HG03439 (cell line): ENCODE data around the gene PSME2.
"Not testable (repeated sequence)": the region's sequence is repeated elsewhere in the genome, so short reads cannot be mapped to it uniquely, and the experiment has no call there.

Source experiments
- ATAC-seq: cut with Tn5 transposase; IDR thresholded peaks from one replicate; pipeline ENCODE4 v1.9.1; 2021; ENCODE audit warnings: mild to moderate bottlenecking, moderate library complexity; ENCODE audit not compliant: unreplicated experiment

Gene PSME2

DNA sequence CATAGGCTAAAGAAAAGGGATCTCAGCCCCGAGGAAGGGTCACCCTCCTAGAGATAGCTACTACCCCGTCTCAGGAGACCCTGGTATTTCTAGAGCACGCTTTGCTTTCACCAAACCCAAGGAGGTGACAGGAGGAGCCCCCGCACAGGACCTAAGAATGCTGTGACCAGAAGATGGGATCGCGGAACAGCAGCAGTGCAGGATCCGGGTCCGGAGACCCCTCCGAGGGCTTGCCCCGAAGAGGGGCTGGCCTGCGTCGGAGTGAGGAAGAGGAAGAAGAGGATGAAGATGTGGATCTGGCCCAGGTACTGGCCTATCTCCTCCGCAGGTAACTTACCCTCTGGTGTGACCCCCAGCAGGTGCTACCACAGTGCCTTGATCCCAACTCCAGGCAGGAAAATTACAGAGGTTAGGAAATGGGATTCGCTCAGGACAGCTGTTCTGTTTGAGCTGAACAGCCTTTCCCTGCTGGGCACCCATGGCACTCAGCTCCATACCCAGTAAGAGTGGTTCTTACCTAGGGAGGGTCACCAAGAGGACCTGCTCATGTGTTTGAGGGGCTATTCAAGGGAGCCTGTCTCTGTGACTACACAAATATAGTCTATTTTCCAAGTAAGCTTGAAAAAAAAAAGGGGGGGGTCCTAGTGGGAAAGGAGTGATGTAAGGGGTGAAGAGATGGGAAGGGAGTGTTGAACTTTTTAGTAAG lies 30.8 kb downstream of the PSME2 start:
- no peak for ATAC-seq

DNA sequence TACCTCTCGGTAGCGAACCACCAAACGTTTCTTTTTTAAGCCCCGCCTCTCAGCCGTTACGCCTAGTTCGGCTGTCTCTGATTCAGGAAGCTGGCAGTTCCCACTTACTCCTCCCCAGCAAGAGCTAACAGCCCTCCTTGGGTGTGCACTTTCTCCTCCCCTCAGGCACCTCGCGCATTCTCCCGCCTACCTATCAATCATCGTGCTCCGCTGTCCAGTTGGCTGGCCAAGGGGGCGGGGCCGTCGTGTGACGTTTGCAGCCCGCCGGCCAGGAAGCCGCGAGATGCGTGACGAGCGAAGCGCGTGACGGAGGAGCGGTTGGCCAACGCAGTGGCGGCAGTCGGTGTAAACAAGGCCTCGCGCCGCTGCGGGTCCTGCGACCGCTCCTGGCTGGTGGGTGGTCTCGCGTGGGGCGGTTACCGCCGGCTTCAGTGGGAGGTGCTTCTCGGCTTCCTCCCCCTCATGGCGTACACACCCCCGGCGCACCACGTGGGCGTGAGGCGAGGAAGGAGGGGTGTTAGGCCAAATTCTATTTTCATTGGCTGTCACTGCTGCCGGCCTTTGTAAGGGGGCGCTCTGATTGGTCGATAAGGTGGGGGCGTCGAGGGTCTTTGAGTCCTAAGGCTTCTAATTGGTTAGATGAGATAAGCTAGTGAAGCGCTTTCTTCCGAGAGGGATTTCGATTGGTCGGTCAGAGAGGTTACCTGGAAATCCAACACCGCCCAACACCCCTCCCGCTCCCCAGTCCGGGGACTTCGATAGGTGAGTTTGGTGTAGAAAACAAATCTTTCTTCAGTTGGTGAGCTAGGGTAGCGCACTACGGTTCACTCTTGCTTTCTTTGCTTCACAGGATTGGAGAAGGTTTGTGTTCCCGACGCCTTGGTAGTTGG lies 31.6 kb downstream of the PSME2 start, which contains the start of the genes DCAF11 and NRL:
DCAF11 (plus strand) TSS at position 246 of the 890 bp plus-strand sequence. CDS start 818 bp downstream, outside the sequence.
NRL (minus strand) TSS at position 418 of the 890 bp plus-strand sequence. CDS start 32,101 bp downstream, outside the sequence.
- peak; percentile 80 for ATAC-seq

DNA sequence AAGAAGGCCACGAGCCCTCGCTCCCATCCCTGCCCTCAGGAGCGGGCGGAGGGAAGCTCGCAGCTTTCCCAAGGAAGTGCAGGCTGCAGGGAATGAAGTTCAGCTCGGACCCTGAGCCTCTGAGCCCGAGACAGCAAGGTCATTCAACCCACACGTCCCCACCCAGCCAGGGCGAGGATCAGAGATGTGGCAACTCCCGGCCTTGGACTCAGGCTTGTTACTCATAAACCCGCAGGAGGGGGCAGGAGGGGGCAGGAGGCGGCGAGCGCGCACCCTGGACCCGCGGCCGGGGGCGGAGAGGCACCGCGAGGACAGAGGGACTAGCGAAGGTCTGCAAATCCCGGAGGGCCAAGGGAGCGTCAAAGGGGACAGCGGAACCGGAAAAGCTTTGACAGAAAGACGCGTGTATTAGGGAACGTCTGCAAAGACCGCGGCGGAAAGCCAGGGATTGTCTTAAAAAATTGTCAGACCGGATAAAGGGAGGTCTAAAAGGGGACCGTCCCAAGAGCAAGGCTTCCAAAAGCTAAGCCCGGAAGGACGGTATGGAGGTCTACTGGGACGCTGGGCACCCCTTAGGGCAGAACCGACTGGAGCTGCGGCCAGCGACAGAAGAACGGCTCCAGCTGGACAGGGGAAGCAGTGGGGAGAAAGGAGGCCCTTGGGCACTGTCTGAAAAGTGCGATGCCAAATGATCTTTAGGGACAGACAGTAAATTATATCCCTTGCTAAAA lies 32.4 kb downstream of the PSME2 start:
- peak; percentile 33 for ATAC-seq

DNA sequence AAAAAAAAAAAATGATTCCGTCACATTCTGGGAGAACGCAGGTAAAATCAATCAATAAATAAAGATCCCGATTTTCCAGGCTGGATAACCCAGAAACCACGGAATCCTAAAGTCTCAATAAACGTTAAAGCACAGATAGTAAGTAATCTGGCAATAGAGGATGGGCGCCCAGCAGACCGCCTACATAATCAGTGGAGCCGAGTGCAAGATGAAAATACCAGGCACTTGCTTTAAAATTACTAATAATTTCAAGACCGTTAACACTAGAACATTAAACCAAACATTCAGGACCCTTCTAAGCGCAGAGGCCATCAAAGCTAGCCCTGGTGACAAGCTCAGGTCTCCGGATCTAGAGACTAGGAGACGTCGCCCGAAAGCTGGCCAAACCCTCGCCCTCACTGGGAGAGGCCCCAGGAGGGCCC lies 33.0 kb downstream of the PSME2 start:
- ATAC-seq: no peak

DNA sequence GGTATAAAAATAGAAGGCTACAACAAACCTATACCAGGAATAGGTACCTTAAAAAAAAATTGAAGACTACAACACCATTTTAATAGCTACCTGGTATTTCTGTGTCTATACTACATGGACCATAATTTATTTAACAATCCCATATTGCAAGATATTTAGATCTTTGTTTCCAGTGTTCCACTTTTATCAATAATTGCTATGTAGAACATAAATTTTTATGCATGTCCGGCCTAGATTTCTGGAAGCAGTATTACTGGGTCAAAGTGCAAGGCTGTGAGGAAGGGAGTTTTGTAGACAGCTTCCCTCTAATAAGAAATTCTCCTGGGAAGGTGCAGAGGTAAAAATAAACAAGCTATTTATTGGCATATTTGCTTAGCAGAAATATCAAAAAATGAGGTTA lies 35.9 kb downstream of the PSME2 start:
- no peak for ATAC-seq

DNA sequence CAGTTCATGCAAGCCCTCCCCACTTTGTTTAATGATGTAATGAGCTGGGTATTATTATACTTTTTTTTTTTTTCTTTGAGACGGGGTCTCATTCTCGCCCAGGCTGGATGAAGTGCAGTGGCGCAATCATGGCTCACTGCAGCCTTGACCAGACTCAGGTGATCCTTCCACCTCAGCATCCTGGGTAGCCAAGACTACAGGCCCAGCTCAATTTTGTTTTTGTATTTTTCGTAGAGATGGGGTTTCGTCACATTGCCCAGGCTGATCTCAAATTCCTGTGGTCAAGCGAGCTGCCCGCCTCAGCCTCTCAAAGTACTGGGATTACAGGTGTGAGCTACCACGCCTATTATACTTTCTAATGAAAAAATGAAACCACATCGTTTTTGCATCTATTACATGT lies 36.4 kb downstream of the PSME2 start:
- ATAC-seq: no peak

DNA sequence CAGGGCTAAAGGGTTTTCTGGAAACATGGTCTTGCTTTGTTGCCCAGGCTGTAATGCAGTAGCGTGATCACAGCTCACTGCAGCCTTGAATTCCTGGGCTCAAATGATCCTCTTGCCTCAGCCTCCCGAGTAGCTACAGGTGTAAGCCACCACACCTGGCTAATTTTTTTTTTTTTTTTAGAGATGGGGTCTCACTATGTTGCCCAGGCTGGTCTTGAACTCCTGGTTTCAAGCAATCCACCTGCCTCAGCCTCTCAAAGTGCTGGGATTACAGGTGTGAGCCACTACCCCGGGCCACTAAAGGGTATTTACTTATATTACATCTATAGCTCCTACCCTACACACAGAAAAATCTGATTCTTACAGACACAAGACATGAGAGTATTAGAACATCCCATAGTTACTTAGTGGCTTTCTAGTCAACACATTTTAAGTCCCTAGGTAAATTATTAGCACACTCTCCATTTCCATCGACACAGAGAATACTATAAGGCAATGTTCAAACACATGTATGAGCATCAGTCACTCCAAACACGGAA lies 38.0 kb downstream of the PSME2 start:
- no peak for ATAC-seq

DNA sequence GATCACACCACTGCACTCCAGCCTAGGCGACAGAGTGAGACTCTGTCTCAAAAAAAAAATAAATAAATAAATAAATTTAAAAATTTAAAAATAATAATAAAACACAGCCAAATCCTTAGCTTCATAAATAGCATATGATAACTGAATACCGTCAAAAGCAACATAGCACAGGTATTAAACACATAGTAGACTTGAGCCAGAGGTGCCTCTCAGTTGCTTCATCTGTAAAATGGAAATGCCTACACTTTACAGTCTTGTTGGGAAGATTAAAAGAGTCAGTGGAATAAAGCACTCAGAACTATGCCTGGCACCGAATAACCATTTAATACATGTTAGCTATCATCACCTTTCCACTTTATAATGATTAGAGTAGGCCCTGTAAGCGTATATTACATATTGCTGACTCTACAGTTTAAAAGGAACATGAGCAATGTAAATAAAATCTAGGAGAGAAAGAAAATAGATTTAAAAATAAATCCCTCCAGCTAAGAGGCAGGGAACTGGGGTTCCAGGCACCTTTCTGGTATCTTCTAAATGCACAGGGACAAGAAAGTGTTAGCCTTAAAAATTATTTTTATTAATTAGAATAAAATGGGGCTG lies 39.6 kb downstream of the PSME2 start:
- ATAC-seq: no peak

DNA sequence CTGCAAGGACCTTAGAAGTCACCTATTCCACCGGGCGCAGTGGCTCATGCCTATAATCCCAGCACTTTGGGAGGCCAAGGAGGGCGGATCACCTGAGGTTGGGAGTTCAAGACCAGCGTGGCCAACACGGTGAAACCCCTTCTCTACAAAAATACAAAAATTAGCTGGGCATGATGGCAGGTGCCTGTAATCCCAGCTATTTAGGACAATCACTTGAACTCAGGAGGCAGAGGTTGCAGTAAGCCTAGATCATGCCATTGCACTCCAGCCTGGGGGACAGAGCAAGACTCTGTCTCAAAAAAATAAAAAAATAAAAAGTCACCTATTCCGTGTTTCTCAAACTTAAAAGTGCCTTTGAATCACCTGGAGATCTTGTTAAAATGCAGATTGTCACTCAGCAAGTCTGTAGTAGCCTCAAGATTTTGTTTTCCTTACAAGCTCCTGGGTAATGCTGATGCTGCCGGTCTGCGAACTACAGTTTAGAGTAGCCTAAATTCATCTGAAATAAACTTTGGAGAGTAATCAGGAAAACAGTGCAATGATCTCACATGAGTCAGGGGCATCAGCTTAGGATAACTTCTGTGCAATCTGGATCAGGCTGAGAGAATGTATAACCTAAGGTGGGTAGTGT lies 40.7 kb downstream of the PSME2 start:
- ATAC-seq: not testable (repeated sequence)

DNA sequence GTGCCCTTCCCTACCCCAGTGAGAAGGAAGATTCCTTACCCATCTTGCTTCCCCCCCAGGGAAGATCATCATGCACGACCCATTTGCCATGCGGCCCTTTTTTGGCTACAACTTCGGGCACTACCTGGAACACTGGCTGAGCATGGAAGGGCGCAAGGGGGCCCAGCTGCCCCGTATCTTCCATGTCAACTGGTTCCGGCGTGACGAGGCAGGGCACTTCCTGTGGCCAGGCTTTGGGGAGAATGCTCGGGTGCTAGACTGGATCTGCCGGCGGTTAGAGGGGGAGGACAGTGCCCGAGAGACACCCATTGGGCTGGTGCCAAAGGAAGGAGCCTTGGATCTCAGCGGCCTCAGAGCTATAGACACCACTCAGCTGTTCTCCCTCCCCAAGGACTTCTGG lies 43.0 kb downstream of the PSME2 start:
- ATAC-seq: no peak

DNA sequence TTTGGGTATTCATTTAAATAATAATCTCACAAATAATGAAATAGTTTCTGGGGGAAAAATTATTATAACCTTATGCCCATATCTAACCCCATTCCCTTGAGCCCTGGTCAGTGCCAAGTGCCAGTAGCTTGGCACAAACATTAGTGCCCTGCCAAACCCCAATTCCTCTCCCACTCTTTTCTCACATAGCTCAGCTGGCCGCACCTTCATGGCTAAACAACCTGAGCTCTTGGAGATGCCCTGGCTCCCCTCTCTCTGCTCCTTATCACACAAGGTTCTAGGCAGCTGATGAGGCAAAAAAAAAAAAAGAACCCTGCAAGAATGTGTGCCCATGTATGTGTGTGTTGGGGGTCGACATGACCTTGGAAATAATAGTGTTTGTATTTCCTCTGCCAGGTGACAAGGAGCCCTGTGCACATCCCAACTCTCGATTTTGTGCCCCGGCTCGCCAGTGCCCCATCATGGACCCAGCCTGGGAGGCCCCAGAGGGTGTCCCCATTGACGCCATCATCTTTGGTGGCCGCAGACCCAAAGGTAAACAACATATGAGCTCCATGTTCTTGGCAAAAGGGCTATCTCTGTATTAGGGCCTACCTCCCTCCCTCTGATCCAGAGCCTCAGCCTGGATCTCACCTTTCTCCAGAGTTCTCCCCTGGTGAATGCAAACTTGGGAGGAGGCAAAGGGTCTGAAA lies 43.9 kb downstream of the PSME2 start:
- no peak for ATAC-seq

DNA sequence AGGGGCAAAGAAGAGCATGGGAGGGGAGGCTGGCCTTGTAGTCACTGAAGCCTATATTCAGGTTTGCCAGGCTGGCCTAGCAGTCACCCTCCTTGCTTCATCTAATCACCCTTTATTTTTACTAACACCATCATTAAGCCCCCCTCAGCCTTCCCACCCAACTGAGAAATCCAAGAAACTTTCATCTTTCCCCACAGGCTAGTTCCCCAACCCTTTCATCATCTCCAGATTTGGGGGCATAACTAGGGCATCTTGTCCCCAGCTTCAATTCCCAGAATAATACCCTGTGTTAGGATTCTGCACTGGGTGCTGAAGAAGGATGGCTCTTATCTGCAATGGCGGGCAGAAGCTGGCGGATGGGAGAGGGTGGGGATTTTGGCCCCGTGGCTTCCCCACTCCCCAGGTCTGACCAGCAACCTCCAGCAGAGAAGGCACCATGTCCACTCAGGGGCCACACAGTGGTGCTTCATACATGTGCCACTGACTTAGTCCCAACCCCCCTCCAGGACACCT lies 45.4 kb downstream of the PSME2 start:
- no peak for ATAC-seq

DNA sequence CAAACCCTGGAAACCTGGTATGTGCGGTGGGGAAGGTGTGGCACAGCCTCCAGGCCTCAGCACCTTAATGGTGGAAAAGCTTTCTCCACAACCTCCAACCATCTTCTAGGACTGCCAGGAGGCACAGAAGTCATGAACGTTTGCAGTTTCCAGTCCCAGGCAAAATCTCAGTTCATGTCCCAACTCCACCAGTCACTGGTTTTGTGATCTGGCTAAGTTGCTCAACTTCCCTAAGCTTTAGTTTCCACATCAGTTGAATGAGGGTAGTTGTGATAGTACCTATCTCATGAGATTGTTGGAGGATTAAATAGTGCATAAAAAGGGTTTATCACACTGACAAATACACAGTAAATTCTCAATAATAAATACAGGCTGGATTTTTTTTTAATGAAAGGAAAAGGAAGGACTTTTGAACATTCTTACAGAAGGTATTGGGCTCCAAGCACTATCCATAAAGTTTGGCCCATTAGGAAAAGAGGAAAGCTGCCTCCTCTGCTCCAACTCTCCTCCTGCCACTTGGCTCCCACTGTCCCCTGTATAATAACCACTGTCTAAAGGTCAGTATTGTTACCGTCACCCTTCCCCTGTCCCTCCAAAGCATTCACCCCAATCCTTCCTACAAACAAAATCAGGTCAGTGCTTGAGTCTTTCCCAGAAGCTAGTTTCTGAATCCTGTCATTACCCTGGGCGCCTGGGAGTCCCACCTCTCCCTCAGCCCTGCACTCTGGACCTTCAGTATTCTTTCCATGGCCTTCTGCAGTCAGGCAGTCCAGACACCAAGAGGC lies 46.0 kb downstream of the PSME2 start:
- ATAC-seq: no peak

DNA sequence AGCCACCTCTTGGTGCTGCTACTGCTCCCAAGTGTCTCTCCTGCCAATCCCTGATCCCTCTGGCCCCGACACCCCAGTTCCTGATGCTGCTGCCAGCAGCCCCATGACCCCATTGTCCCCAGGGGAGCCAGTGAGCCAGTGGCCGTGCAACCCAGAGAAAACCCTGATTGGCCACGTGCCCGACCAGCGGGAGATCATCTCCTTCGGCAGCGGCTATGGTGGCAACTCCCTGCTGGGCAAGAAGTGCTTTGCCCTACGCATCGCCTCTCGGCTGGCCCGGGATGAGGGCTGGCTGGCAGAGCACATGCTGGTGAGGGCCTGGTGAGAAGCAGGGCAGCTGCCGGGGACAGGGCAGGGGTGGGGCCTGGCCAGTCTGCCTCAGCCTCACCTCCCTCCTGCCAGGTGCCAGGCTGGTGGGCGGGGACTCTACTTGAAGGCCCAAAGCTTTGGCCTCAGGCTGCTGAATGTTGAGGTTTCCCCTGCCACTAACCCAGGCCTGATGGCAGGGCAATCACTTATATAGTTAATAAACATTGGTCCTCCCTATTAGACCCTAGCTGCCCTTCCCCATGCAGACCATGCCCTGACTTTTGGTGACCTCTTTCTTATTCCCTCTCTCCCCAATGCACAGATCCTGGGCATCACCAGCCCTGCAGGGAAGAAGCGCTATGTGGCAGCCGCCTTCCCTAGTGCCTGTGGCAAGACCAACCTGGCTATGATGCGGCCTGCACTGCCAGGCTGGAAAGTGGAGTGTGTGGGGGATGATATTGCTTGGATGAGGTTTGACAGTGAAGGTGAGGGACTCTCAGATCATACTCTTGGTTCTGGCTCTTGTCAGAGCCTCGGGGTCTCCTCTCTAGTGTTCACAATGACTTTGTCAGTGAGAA lies 47.2 kb downstream of the PSME2 start:
- no peak for ATAC-seq

DNA sequence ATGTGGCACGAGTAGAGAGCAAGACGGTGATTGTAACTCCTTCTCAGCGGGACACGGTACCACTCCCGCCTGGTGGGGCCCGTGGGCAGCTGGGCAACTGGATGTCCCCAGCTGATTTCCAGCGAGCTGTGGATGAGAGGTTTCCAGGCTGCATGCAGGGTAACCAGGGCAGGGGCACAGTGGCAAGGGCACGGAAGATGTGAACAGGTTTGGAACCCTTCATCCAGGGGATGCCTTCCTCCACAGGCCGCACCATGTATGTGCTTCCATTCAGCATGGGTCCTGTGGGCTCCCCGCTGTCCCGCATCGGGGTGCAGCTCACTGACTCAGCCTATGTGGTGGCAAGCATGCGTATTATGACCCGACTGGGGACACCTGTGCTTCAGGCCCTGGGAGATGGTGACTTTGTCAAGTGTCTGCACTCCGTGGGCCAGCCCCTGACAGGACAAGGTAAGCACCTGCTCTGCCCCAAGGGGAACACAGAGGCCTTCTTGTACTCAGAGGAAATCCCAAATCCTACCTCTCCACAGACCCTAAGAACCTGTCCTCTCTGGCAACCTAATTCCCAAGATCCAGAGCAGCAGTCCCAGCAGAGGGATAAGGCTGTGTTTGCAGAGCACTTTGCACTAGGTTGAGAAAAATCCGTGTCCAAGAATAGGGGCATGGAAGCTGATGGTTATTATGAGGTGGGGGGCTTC lies 48.0 kb downstream of the PSME2 start:
- ATAC-seq: no peak

DNA sequence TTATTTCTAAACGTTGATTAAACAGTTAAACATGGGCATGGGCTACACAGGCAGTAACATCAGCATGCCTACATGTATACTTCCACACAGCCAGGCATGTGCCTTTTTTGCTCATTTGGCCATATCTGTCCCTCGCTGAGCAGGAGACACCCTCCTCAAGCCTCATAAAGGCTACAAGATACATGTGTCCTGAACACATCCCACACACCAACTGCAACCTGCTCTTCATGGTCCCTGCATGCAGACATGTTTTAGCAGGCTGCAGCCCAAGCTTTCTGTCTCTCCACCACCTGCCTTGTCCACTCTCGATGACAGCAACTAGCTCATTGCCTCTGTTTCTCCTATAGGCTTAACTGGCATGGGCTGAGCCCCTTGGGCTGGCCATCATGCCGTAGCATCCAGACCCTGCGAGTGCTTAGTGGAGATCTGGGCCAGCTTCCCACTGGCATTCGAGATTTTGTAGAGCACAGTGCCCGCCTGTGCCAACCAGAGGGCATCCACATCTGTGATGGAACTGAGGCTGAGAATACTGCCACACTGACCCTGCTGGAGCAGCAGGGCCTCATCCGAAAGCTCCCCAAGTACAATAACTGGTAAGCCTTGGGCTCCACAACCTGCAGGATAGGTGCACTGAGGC lies 49.7 kb downstream of the PSME2 start:
- no peak for ATAC-seq
